Measurements from ENCODE around the gene GPBAR1. TPM values are rescaled to one million over a fixed set of nuclear protein-coding genes. Genes with fewer than 3 reads are reported as not detected.

The GPBAR1 gene
- total RNA-seq, 1 experiment from 2014 or later, result 1.1 TPM

GRCh38 chr2:218291318-218292047 lies 30.7 kb downstream of the GPBAR1 start:
- CTCF ChIA-PET, result interaction anchor here (1.1 to 2.0 kb wide), 7 partner anchors 9 to 105 kb away, joined by 3 to 15 read pairs (median 7); partner anchors contain the start of genes AAMP and PNKD
- no peaks in the 10 kb centered on the region for H3K27me3 Mint-ChIP-seq (ENCODE audit: unreplicated experiment)
- intact Hi-C loops (cut with micrococcal nuclease; ENCODE audit: unreplicated experiment), result loop anchor here (2.0 kb wide), 1 partner anchor 19 kb away; no protein-coding TSS in a partner anchor
- H3K9me3 Mint-ChIP-seq (ENCODE audit: low read depth, unreplicated experiment), result no peaks in the 10 kb centered on the region
- BruUV-seq (replicated peaks), result no TSS peak
- peaks cover 81% of the 10 kb centered on the region for H3K4me1 Mint-ChIP-seq (ENCODE audit: low read depth, unreplicated experiment)
- H3K36me3 Mint-ChIP-seq (ENCODE audit: insufficient read depth, unreplicated experiment), result peaks cover 77% of the 10 kb centered on the region
- H3K4me3 Mint-ChIP-seq (ENCODE audit: low read depth, unreplicated experiment), result peak overlapping the region; percentile 71
- TF ChIP-seq CTCF (IDR thresholded peaks at IDR 0.05; ENCODE audit: unreplicated experiment), result no peak
- no peak for DNase-seq
- peak overlapping the region; percentile 74 for H3K27ac Mint-ChIP-seq (ENCODE audit: unreplicated experiment)

- peak; percentile 90 for DNase-seq
- Mint-ChIP-seq H3K9me3 (ENCODE audit: low read depth, unreplicated experiment) (no peaks in the 10 kb centered on the region), H3K36me3 (ENCODE audit: insufficient read depth, unreplicated experiment) (peaks cover 72% of the 10 kb centered on the region), H3K4me1 (ENCODE audit: low read depth, unreplicated experiment) (peaks cover 81% of the 10 kb centered on the region), H3K27me3 (ENCODE audit: unreplicated experiment) (no peaks in the 10 kb centered on the region), H3K27ac (ENCODE audit: unreplicated experiment) (peak within 1 kb of the TSS; percentile 78), H3K4me3 (ENCODE audit: low read depth, unreplicated experiment) (peak within 1 kb of the TSS; percentile 71)
- TSS peak; percentile 76 for BruUV-seq (replicated peaks)
- intact Hi-C loops (cut with micrococcal nuclease; ENCODE audit: unreplicated experiment), result no loop called here
- CTCF ChIA-PET, result interaction anchor here (0.6 to 2.1 kb wide), 8 partner anchors 8 to 104 kb away, joined by 3 to 15 read pairs (median 6); partner anchors contain the start of genes AAMP and PNKD
- TF ChIP-seq CTCF (IDR thresholded peaks at IDR 0.05; ENCODE audit: unreplicated experiment), result peak; percentile 91
Measured at GRCh38 chr2:218292048-218293014, 31.5 kb downstream of the GPBAR1 start, which contains the start of gene TMBIM1. Gene TMBIM1 (minus strand): TSS chr2:218292503. CDS start chr2:218282141, 10,362 bp downstream.

GRCh38 chr2:218293715-218294429 lies 33.1 kb downstream of the GPBAR1 start:
- Mint-ChIP-seq H3K27ac (ENCODE audit: unreplicated experiment) (peak overlapping the region; percentile 98), H3K27me3 (ENCODE audit: unreplicated experiment) (no peaks in the 10 kb centered on the region), H3K4me1 (ENCODE audit: low read depth, unreplicated experiment) (peaks cover 80% of the 10 kb centered on the region), H3K9me3 (ENCODE audit: low read depth, unreplicated experiment) (no peaks in the 10 kb centered on the region), H3K36me3 (ENCODE audit: insufficient read depth, unreplicated experiment) (peaks cover 64% of the 10 kb centered on the region), H3K4me3 (ENCODE audit: low read depth, unreplicated experiment) (peak overlapping the region; percentile 57)
- CTCF ChIA-PET, result interaction anchor here (0.9 to 2.1 kb wide), 8 partner anchors 10 to 103 kb away, joined by 3 to 8 read pairs (median 5); partner anchors contain the start of genes AAMP and PNKD
- no peak for TF ChIP-seq CTCF (IDR thresholded peaks at IDR 0.05; ENCODE audit: unreplicated experiment)
- DNase-seq, result no peak
- intact Hi-C loops (cut with micrococcal nuclease; ENCODE audit: unreplicated experiment), result no loop called here
- no TSS peak for BruUV-seq (replicated peaks)
